ENCODE results near the gene ZNF692.
"Not testable (repeated sequence)": the region's sequence is repeated elsewhere in the genome, so short reads cannot be mapped to it uniquely, and the experiment has no call there.

ZNF692 gene

GRCh38 chr1:248858891-248859889, at the start of gene ZNF692:
Gene ZNF692 (minus strand): TSS chr1:248859085. CDS start chr1:248858309, 776 bp downstream.
- DNase-seq, result peak; percentile 98

- no peak for DNase-seq
These were observed 48.1 kb upstream of the ZNF692 start for GRCh38 chr1:248906753-248907661.

GRCh38 chr1:248906009-248906752, 47.3 kb upstream of the ZNF692 start, which contains the start of gene PGBD2:
Gene PGBD2 (plus strand): TSS chr1:248906235. CDS start chr1:248913863, 7,628 bp downstream.
- peak; percentile 96 for DNase-seq

GRCh38 chr1:248905662-248906008, 46.8 kb upstream of the ZNF692 start:
- DNase-seq, result no peak

GRCh38 chr1:248904437-248905216, 45.7 kb upstream of the ZNF692 start:
- DNase-seq, result no peak

- DNase-seq, result no peak
These were observed 42.7 kb upstream of the ZNF692 start for GRCh38 chr1:248901578-248901977.

- no peak for DNase-seq
These were observed 41.8 kb upstream of the ZNF692 start for GRCh38 chr1:248900637-248901036.

GRCh38 chr1:248897412-248898337, 38.8 kb upstream of the ZNF692 start:
- no peak for DNase-seq

- DNase-seq, result no peak
These were observed 36.0 kb upstream of the ZNF692 start for GRCh38 chr1:248894837-248895236.

GRCh38 chr1:248892590-248892989, 33.7 kb upstream of the ZNF692 start:
- DNase-seq, result no peak

- DNase-seq, result no peak
These were observed 32.9 kb upstream of the ZNF692 start for GRCh38 chr1:248891758-248892157.

GRCh38 chr1:248890549-248891498, 31.9 kb upstream of the ZNF692 start:
- DNase-seq, result no peak

GRCh38 chr1:248889914-248890243, 31.0 kb upstream of the ZNF692 start:
- DNase-seq, result not testable (repeated sequence)

- DNase-seq, result no peak
These were observed 27.5 kb upstream of the ZNF692 start for GRCh38 chr1:248886237-248886895.

- DNase-seq, result no peak
These were observed 26.8 kb upstream of the ZNF692 start for GRCh38 chr1:248885646-248886045.

GRCh38 chr1:248884632-248885295, 25.9 kb upstream of the ZNF692 start:
- no peak for DNase-seq

- DNase-seq, result not testable (repeated sequence)
These were observed 23.5 kb upstream of the ZNF692 start for GRCh38 chr1:248882427-248882826.

- DNase-seq, result no peak
These were observed 22.4 kb upstream of the ZNF692 start for GRCh38 chr1:248881261-248881660.
